Measurements from ENCODE around the gene ICAM2. TPM values are rescaled to one million over a fixed set of nuclear protein-coding genes. Genes with fewer than 3 reads are reported as not detected.

ICAM2 gene
- total RNA-seq, 1 donor from 2014 or later = 55.7 TPM

DNA sequence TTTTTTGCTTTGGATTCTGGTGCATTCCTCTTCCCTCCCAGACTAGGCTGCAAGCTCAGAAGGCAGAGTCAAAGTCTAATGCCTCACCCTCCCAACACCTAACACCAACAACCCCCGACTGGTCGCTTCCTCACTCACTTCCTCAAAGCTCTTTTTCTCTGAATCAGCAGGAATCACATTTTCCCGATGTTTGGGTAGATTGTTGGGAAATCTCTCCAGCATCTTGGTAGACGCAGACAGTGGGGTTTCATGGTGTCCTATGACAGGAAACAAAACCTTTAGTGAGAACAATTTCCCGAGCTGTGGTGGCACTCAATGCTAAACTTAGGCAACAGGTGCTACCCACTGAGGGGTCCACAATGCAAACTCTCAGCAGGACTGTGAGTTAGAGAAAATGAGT is 39.9 kb upstream of the ICAM2 start:
- H3K9me3 ChIP-seq = no peaks in the 10 kb centered on the region
- peaks cover 0 to 47% of the 10 kb centered on the region in 2 donors for H3K36me3 ChIP-seq
- TF ChIP-seq POLR2A (IDR thresholded peaks at IDR 0.05) = no peak
- no peak for TF ChIP-seq POLR2AphosphoS5 (IDR thresholded peaks at IDR 0.05; ENCODE audit: insufficient read depth in 1 of 2, low read depth in 1 of 2)
- TF ChIP-seq, protein P1, sequence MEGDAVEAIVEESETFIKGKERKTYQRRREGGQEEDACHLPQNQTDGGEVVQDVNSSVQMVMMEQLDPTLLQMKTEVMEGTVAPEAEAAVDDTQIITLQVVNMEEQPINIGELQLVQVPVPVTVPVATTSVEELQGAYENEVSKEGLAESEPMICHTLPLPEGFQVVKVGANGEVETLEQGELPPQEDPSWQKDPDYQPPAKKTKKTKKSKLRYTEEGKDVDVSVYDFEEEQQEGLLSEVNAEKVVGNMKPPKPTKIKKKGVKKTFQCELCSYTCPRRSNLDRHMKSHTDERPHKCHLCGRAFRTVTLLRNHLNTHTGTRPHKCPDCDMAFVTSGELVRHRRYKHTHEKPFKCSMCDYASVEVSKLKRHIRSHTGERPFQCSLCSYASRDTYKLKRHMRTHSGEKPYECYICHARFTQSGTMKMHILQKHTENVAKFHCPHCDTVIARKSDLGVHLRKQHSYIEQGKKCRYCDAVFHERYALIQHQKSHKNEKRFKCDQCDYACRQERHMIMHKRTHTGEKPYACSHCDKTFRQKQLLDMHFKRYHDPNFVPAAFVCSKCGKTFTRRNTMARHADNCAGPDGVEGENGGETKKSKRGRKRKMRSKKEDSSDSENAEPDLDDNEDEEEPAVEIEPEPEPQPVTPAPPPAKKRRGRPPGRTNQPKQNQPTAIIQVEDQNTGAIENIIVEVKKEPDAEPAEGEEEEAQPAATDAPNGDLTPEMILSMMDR (IDR thresholded peaks at IDR 0.05) = no peak
- H3K27ac ChIP-seq = no peak overlapping the region
- intact Hi-C loops (cut with DNase I) = no loop called here
- no peak for DNase-seq (ENCODE audit: extremely low spot score in 2 of 2)
- peaks cover 10% of the 10 kb centered on the region for H3K4me1 ChIP-seq
- H3K4me3 ChIP-seq = no peak overlapping the region
- H3K27me3 ChIP-seq = no peaks in the 10 kb centered on the region

DNA sequence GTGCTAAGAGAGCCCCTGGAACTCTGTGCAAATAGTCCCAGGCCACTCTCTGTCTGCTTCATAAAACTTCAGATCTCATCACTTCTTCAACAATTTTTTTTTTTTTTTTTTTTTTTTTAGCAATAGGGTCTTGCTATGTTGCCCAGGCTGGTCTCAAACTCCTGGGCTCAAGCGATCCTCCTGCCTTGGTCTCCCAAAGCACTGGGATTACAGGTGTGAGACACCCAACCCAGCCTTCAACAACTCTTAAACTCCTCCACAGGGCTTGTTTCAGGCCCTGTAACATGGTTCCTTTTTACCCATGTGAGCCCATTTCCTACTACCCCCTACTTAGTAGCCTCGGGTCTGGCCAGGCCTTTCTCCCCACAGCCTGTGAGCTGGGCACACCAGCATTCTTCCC is 39.3 kb upstream of the ICAM2 start:
- no peak for TF ChIP-seq POLR2AphosphoS5 (IDR thresholded peaks at IDR 0.05; ENCODE audit: insufficient read depth in 1 of 2, low read depth in 1 of 2)
- no peak for TF ChIP-seq POLR2A (IDR thresholded peaks at IDR 0.05)
- TF ChIP-seq, protein P1 (IDR thresholded peaks at IDR 0.05) = no peak
- Histone ChIP-seq H3K27ac (no peak overlapping the region), H3K9me3 (no peaks in the 10 kb centered on the region), H3K4me1 (peaks cover 10% of the 10 kb centered on the region), H3K36me3 (peaks cover 0 to 50% of the 10 kb centered on the region in 2 donors), H3K27me3 (no peaks in the 10 kb centered on the region), H3K4me3 (no peak overlapping the region)
- intact Hi-C loops (cut with DNase I) = no loop called here
- no peak for DNase-seq (ENCODE audit: extremely low spot score in 2 of 2)

DNA sequence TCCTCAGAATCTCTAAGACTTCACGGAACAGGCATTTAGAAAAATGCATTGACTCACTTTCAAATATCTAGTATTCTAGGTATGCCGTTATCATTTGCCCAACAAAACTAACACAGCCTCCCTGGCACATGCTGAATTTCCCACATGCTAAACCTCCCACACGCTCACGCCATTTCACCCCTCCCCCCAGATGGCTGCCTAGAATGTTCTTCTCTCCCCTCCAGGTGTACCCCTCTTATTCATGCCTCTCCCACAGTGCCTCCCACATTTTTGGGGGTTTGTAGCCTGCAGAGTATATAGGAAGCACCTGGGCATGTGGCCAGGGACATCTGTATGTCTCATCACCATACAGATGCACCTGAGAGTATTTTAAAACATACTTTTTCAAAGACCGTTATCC is 38.2 kb upstream of the ICAM2 start:
- Histone ChIP-seq H3K36me3 (peaks cover 0 to 58% of the 10 kb centered on the region in 2 donors), H3K4me3 (no peak overlapping the region), H3K4me1 (peaks cover 3% of the 10 kb centered on the region), H3K27ac (no peak overlapping the region), H3K9me3 (no peaks in the 10 kb centered on the region), H3K27me3 (no peaks in the 10 kb centered on the region)
- intact Hi-C loops (cut with DNase I) = no loop called here
- DNase-seq (ENCODE audit: extremely low spot score in 2 of 2) = no peak
- TF ChIP-seq POLR2AphosphoS5 (IDR thresholded peaks at IDR 0.05; ENCODE audit: insufficient read depth in 1 of 2, low read depth in 1 of 2) = no peak
- TF ChIP-seq, protein P1 (IDR thresholded peaks at IDR 0.05) = no peak
- TF ChIP-seq POLR2A (IDR thresholded peaks at IDR 0.05) = no peak

DNA sequence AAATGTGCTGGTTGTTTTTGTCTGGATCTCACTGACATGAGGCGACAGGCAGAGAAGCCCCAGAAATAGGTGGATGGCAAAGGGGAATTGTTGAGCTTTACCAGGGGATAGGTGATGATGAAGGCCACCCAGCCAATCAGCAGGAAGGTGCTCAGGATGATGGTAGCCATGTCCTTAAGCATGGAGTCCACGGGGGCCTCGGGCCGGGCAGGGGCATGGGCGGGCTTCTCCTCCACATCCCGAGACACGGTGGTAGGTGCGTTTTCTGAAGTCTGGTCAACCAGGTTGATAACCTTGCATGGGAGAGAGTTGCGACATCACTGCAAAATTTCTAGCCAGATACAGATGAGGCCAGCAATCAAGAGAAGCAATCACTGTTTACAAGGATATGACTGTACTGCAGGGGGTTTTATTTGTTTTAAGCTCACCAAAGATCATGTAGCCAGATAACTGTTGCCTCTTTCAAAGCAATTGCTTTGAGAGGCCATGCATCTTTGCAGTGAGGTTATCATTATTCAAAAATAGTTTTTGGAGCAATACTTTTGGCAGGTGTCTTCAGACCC is 37.3 kb upstream of the ICAM2 start:
- H3K9me3 ChIP-seq = no peaks in the 10 kb centered on the region
- no peak overlapping the region for H3K4me3 ChIP-seq
- no peaks in the 10 kb centered on the region for H3K4me1 ChIP-seq
- no peak for DNase-seq (ENCODE audit: extremely low spot score in 2 of 2)
- H3K27me3 ChIP-seq = no peaks in the 10 kb centered on the region
- TF ChIP-seq POLR2AphosphoS5 (IDR thresholded peaks at IDR 0.05; ENCODE audit: insufficient read depth in 1 of 2, low read depth in 1 of 2) = no peak
- intact Hi-C loops (cut with DNase I) = no loop called here
- H3K36me3 ChIP-seq = peaks cover 0 to 66% of the 10 kb centered on the region in 2 donors
- H3K27ac ChIP-seq = no peak overlapping the region

DNA sequence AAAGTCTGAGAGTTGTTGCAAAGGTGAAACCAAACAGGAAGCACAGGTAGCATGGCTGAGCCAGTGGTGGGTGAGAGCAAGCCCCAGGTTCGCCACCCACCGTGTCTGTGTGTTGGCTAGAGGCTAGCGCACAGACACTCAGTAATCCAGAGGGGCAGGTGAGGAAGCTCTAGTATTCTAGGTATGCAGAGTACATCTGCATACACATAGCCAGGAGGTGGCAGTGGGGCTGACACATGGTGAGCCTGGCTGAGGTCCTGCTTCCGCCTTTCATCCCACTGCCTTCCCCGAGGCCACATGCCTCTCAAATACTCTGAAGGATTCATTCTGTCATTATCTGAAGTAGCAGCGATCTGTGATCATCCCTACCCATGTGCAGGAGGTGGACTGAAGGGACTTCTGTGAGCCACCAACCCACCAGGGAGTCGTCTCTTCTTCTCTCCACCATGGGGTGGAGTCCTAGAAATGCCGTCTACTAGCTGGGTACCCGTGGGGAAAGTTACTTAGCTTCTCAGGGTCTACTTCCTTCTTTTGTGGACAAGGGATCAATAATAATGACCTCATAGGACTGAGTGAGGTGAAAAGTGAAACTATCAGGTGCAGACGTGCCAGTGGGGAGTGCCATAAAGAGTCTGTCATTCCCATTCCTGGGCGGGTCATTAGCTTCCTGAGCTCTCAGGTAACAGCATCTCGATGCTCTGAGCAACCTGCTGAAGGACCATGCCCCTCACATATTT is 36.0 kb upstream of the ICAM2 start:
- intact Hi-C loops (cut with DNase I) = no loop called here
- no peak for TF ChIP-seq POLR2A (IDR thresholded peaks at IDR 0.05)
- TF ChIP-seq, protein P1 (IDR thresholded peaks at IDR 0.05) = no peak
- no peak for TF ChIP-seq POLR2AphosphoS5 (IDR thresholded peaks at IDR 0.05; ENCODE audit: insufficient read depth in 1 of 2, low read depth in 1 of 2)
- DNase-seq (ENCODE audit: extremely low spot score in 2 of 2) = no peak
- Histone ChIP-seq H3K4me1 (no peaks in the 10 kb centered on the region), H3K9me3 (no peaks in the 10 kb centered on the region), H3K27me3 (no peaks in the 10 kb centered on the region), H3K27ac (no peak overlapping the region), H3K36me3 (peaks cover 0 to 78% of the 10 kb centered on the region in 2 donors), H3K4me3 (no peak overlapping the region)

Measured in vagina (tissue), 2 donors.